Activated T-helper 2 cell treated with anti-CD3 and anti-CD28 coated beads, Interferon-gamma antibody, Interleukin-2, Interleukin-4, amounts not matched to agents 10 μg/mL and 5 μg/mL and 100 μg/mL, durations not matched to agents 14 hours and 24 hours and 36 hours (primary cell): ENCODE measurements around the gene LYPD4. TPM values are rescaled to one million over a fixed set of nuclear protein-coding genes. Genes with fewer than 3 reads are reported as not detected.

Experiments used
- DNase-seq: peaks from one replicate; pipeline ENCODE4 v3.0.0; 2021; ENCODE audit warnings: low spot score
- H3K27ac Mint-ChIP-seq: one replicate; pipeline ENCODE4 v1.8.0; 2021; ENCODE audit warnings: mixed read lengths
- H3K27me3 Mint-ChIP-seq: one replicate; pipeline ENCODE4 v1.8.0; 2021; ENCODE audit warnings: low read depth, mixed read lengths
- H3K36me3 Mint-ChIP-seq: one replicate; pipeline ENCODE4 v1.8.0; 2021; ENCODE audit warnings: low read depth, mixed read lengths
- H3K4me1 Mint-ChIP-seq: one replicate; pipeline ENCODE4 v1.8.0; 2021; ENCODE audit warnings: low read depth, mixed read lengths
- H3K4me3 Mint-ChIP-seq: one replicate; pipeline ENCODE4 v1.8.0; 2021; ENCODE audit warnings: low read depth, mild to moderate bottlenecking, moderate library complexity, mixed read lengths
- H3K9me3 Mint-ChIP-seq: one replicate; pipeline ENCODE4 v1.8.0; 2021; ENCODE audit warnings: mixed read lengths
- intact Hi-C: fragments of 100-400 bp; cut with micrococcal nuclease; formaldehyde crosslinking; loops from one replicate; pipeline ENCODE4 v1.15.1; 2023
- total RNA-seq: library from RNA; stranded (reverse); gene quantifications from 2 replicates; pipeline ENCODE4 v1.2.3, GENCODE V29; 2022

LYPD4 gene
- total RNA-seq, 1 donor from 2014 or later, result not detected

- H3K4me1 Mint-ChIP-seq, result no peaks in the 10 kb centered on the region
- intact Hi-C loops, result loop anchor here (1.0 kb wide), 1 partner anchor 28 kb away; no protein-coding TSS in a partner anchor
These were observed 23.3 kb downstream of the LYPD4 start for GRCh38 chr19:41821003-41821735.

GRCh38 chr19:41816761-41817160 lies 27.7 kb downstream of the LYPD4 start:
- DNase-seq, result no peak
- H3K4me3 Mint-ChIP-seq, result no peak overlapping the region
- no peaks in the 10 kb centered on the region for H3K36me3 Mint-ChIP-seq
- H3K27ac Mint-ChIP-seq, result no peak overlapping the region
- peaks cover 10% of the 10 kb centered on the region for H3K27me3 Mint-ChIP-seq
- H3K9me3 Mint-ChIP-seq, result no peaks in the 10 kb centered on the region
- H3K4me1 Mint-ChIP-seq, result no peaks in the 10 kb centered on the region
- intact Hi-C loops, result no loop called here

More at GRCh38 chr19:41821003-41821735, 23.3 kb downstream of the LYPD4 start:
- no peak overlapping the region for H3K27ac Mint-ChIP-seq
- no peaks in the 10 kb centered on the region for H3K36me3 Mint-ChIP-seq
- peaks cover 20% of the 10 kb centered on the region for H3K27me3 Mint-ChIP-seq
- H3K4me3 Mint-ChIP-seq, result no peak overlapping the region
- H3K9me3 Mint-ChIP-seq, result no peaks in the 10 kb centered on the region
- peak; percentile 30 for DNase-seq

GRCh38 chr19:41815301-41815700 lies 29.2 kb downstream of the LYPD4 start:
- intact Hi-C loops, result no loop called here
- H3K36me3 Mint-ChIP-seq, result no peaks in the 10 kb centered on the region
- H3K27me3 Mint-ChIP-seq, result peaks cover 5% of the 10 kb centered on the region
- no peaks in the 10 kb centered on the region for H3K4me1 Mint-ChIP-seq
- no peak overlapping the region for H3K4me3 Mint-ChIP-seq
- no peaks in the 10 kb centered on the region for H3K9me3 Mint-ChIP-seq
- H3K27ac Mint-ChIP-seq, result no peak overlapping the region
- no peak for DNase-seq

- intact Hi-C loops, result no loop called here
- Mint-ChIP-seq H3K4me1 (no peaks in the 10 kb centered on the region), H3K27me3 (peaks cover 5% of the 10 kb centered on the region), H3K36me3 (no peaks in the 10 kb centered on the region), H3K27ac (no peak overlapping the region), H3K9me3 (no peaks in the 10 kb centered on the region), H3K4me3 (no peak overlapping the region)
- no peak for DNase-seq
These were observed 30.6 kb downstream of the LYPD4 start for GRCh38 chr19:41813911-41814310.

GRCh38 chr19:41811981-41812380 lies 32.5 kb downstream of the LYPD4 start:
- no peaks in the 10 kb centered on the region for H3K36me3 Mint-ChIP-seq
- no peak overlapping the region for H3K27ac Mint-ChIP-seq
- H3K9me3 Mint-ChIP-seq, result no peaks in the 10 kb centered on the region
- H3K4me3 Mint-ChIP-seq, result no peak overlapping the region
- intact Hi-C loops, result no loop called here
- no peak for DNase-seq
- no peaks in the 10 kb centered on the region for H3K27me3 Mint-ChIP-seq
- H3K4me1 Mint-ChIP-seq, result no peaks in the 10 kb centered on the region

- Mint-ChIP-seq H3K27me3 (no peaks in the 10 kb centered on the region), H3K27ac (no peak overlapping the region), H3K36me3 (no peaks in the 10 kb centered on the region), H3K9me3 (no peaks in the 10 kb centered on the region), H3K4me3 (no peak overlapping the region), H3K4me1 (no peaks in the 10 kb centered on the region)
- intact Hi-C loops, result no loop called here
- DNase-seq, result no peak
These were observed 33.4 kb downstream of the LYPD4 start for GRCh38 chr19:41811036-41811435.

- no peaks in the 10 kb centered on the region for H3K4me1 Mint-ChIP-seq
- no peak for DNase-seq
- H3K27me3 Mint-ChIP-seq, result no peaks in the 10 kb centered on the region
- H3K36me3 Mint-ChIP-seq, result no peaks in the 10 kb centered on the region
- no peaks in the 10 kb centered on the region for H3K9me3 Mint-ChIP-seq
- intact Hi-C loops, result no loop called here
- H3K27ac Mint-ChIP-seq, result no peak overlapping the region
- H3K4me3 Mint-ChIP-seq, result no peak overlapping the region
These were observed 34.2 kb downstream of the LYPD4 start for GRCh38 chr19:41810301-41810700.

- Mint-ChIP-seq H3K27me3 (no peaks in the 10 kb centered on the region), H3K4me1 (peaks cover 4% of the 10 kb centered on the region), H3K36me3 (no peaks in the 10 kb centered on the region), H3K9me3 (no peaks in the 10 kb centered on the region), H3K27ac (no peak overlapping the region), H3K4me3 (no peak overlapping the region)
- DNase-seq, result no peak
- intact Hi-C loops, result no loop called here
These were observed 35.6 kb downstream of the LYPD4 start for GRCh38 chr19:41808663-41809566.

- no peaks in the 10 kb centered on the region for H3K36me3 Mint-ChIP-seq
These were observed 37.3 kb downstream of the LYPD4 start for GRCh38 chr19:41807176-41807575.

GRCh38 chr19:41804336-41804735 lies 40.1 kb downstream of the LYPD4 start:
- H3K4me3 Mint-ChIP-seq, result no peak overlapping the region
- no peak overlapping the region for H3K27ac Mint-ChIP-seq
- no peaks in the 10 kb centered on the region for H3K27me3 Mint-ChIP-seq
- H3K4me1 Mint-ChIP-seq, result peaks cover 4% of the 10 kb centered on the region
- intact Hi-C loops, result no loop called here
- no peaks in the 10 kb centered on the region for H3K9me3 Mint-ChIP-seq
- no peak for DNase-seq
- H3K36me3 Mint-ChIP-seq, result no peaks in the 10 kb centered on the region

More at GRCh38 chr19:41807176-41807575, 37.3 kb downstream of the LYPD4 start:
- Mint-ChIP-seq H3K4me3 (no peak overlapping the region), H3K9me3 (no peaks in the 10 kb centered on the region), H3K27ac (no peak overlapping the region), H3K27me3 (no peaks in the 10 kb centered on the region), H3K4me1 (peaks cover 4% of the 10 kb centered on the region)
- DNase-seq, result no peak
- intact Hi-C loops, result no loop called here

GRCh38 chr19:41802770-41803169 lies 41.7 kb downstream of the LYPD4 start:
- H3K9me3 Mint-ChIP-seq, result no peaks in the 10 kb centered on the region
- no peak overlapping the region for H3K27ac Mint-ChIP-seq
- H3K36me3 Mint-ChIP-seq, result no peaks in the 10 kb centered on the region
- no peaks in the 10 kb centered on the region for H3K27me3 Mint-ChIP-seq
- H3K4me1 Mint-ChIP-seq, result peaks cover 4% of the 10 kb centered on the region
- DNase-seq, result no peak
- no peak overlapping the region for H3K4me3 Mint-ChIP-seq
- intact Hi-C loops, result no loop called here

GRCh38 chr19:41801792-41802211 lies 42.7 kb downstream of the LYPD4 start:
- H3K27ac Mint-ChIP-seq, result no peak overlapping the region
- peaks cover 4% of the 10 kb centered on the region for H3K27me3 Mint-ChIP-seq
- H3K36me3 Mint-ChIP-seq, result no peaks in the 10 kb centered on the region
- H3K9me3 Mint-ChIP-seq, result no peaks in the 10 kb centered on the region
- DNase-seq, result no peak
- no peak overlapping the region for H3K4me3 Mint-ChIP-seq
- H3K4me1 Mint-ChIP-seq, result peaks cover 4% of the 10 kb centered on the region
- intact Hi-C loops, result no loop called here

- Mint-ChIP-seq H3K27me3 (peaks cover 10% of the 10 kb centered on the region), H3K4me3 (no peak overlapping the region), H3K4me1 (peaks cover 4% of the 10 kb centered on the region), H3K36me3 (no peaks in the 10 kb centered on the region), H3K9me3 (no peaks in the 10 kb centered on the region), H3K27ac (no peak overlapping the region)
- intact Hi-C loops, result no loop called here
- DNase-seq, result no peak
These were observed 43.5 kb downstream of the LYPD4 start for GRCh38 chr19:41801031-41801430.
